Measurements from ENCODE around the gene CASKIN2.
"Not testable (repeated sequence)": the region's sequence is repeated elsewhere in the genome, so short reads cannot be mapped to it uniquely, and the experiment has no call there.

CASKIN2 gene

GRCh38 chr17:75544250-75544649 is 28.9 kb upstream of the CASKIN2 start:
- no peak for FAIRE-seq

DNA sequence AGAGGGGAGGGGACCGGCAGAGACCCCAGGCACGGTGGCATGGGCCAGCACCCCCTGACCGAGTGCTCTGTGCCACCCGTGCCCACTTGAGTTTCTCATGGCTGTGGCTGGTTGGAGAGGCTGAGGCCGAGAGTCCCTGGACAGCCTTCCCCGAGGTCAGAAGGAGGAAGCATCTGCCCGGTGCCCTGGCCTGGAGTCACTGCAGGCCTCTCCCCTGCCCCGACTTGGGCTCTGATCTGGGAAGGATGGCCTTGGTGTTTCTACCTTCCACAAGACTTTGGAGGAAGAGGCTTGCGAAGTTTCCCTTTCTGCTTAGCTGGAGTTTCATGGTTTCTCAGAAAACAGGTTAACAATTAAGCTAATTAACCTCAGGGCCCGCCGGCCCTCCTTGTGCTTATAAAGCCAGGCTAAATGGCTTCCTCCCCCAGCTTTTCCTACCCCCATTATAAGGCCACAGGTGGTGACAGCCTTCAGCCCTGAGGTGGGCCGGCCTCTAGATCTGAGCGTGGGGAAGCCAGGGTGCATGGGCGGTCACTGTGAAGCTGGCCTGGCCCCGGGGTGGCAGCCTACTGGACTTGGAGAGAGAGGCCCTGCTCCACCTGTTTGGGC is 27.5 kb upstream of the CASKIN2 start:
- FAIRE-seq, result no peak

GRCh38 chr17:75542229-75542628 is 26.9 kb upstream of the CASKIN2 start:
- no peak for FAIRE-seq

DNA sequence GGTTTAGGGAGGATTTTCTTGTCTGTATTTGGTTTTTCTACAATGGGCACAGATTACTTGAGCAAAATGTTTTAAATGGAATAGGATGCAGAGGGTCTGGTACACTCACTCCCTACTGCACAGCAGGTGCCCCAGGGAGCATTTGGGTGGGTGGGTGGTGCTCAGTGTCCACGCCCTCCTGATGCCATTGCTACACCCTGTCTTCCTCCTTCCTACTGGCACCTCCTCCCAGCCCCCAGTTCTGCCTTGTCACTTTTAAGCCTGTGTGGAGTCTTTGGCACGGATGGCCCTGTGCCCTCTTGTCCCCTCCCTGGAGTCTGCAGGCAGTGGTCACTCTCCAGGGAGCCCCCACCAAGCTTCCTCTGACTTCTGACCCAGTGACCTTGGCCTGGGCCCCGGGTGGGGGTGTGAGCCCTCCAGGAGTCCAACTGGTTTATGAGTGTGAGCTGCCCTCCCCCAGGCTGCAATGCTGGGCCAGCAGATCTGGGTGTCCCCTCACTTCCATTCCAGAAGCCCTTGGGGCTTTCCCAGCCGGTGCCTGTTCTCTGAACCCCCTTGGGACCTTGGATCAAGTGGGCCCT is 25.7 kb upstream of the CASKIN2 start:
- no peak for FAIRE-seq

- FAIRE-seq, result no peak
Observed at GRCh38 chr17:75539967-75540729, 24.8 kb upstream of the CASKIN2 start.

DNA sequence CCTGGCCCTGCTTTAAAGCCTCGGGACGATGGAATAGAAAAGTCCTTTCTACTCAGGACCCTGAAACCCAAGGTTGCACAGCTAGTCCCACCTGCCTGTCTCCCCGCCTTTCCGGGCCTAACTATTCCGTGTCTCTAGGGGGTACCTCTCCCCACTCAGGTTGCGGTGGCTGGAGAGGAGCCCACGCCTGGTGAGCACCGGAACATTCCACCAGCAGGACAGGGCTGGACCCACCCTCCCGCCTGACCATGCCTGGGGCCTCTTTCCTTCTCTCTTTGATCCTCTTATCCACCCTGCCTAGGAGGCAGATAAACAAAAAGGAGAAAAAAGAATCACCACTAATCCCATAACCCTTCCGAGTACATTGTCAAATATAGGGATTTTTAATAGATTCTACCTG is 21.0 kb upstream of the CASKIN2 start:
- no peak for FAIRE-seq

GRCh38 chr17:75535871-75536270 is 20.5 kb upstream of the CASKIN2 start:
- FAIRE-seq, result no peak

GRCh38 chr17:75535119-75535537 is 19.8 kb upstream of the CASKIN2 start:
- no peak for FAIRE-seq

GRCh38 chr17:75531721-75532072 is 16.4 kb upstream of the CASKIN2 start:
- no peak for FAIRE-seq

GRCh38 chr17:75530837-75531720 is 15.7 kb upstream of the CASKIN2 start:
- no peak for FAIRE-seq

DNA sequence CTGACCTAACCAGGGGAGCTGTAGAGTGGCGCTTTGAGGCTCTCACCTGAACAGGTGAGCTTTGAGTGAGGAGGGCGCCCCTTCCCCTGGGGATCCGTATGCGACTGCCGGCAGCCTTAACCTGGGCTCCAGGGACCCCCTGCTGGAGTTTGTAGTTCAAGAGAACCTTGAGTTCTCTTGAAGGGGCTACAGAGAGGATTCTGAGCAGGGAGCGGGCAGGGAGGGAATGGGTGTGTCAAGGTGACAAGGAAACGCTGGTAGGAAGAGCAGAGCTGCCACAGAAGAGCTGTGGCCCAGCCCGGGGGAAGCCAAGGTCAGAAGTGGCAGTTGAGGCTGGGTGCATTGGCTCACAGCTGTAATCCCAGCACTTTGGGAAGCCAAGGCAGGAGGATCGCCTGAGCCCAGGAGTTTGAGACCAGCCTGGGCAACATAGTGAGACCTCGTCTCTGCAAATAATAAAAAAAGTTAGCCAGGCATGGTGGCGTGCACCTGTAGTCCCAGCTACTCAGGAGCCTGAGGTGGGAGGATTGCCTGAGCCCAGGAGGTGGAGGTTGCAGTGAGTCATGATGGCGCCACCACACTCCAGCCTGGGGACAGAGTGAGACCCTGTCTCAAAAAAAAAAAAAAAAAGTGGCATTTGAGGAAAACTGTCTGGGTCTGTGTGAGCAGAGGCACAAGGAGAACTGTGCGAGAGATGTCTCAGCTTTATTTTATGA is 11.4 kb upstream of the CASKIN2 start:
- no peak for FAIRE-seq

- no peak for FAIRE-seq
Observed at GRCh38 chr17:75525806-75526554, 10.6 kb upstream of the CASKIN2 start.

DNA sequence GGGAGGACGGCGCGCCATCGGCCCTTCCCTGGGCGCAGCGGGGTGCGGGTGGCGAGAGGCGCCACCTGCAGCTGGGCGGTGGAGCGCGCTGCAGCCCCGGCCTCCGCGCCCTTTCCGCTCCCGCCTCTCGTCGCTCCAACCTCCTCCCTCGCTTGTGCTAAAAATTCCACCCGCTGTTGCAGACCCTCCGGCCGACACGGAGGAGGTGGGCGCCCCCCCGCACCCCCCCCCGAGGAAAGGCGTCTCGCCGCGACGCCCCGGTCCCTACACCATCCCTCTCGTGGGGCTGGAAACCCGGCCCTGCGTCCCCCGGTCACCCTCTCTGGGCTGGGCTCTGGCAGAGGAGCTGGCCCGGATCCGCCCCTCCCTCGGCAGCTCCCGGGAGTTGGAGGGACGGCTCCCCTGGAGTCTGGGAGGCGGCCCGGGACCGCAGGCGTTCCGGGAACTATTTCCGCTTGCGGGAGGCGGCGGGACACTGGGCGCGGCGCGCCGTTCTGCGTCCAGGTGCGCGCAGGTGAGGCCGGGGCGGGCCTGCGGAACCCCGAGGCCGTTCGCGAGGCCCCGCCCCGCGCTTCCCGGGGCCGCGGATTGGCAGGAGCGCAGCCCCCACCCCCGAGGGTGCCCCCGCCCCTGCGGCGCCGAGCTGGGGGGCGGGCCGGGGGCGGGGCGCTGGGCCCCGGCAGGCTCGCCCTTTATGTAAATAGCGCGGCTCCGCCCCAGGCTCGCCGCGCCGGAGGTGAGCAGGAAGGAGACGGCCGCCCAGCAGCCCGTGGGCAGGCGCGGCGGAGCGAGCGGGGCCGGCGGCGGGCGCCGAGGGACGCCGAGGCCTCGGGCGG is 9.9 kb upstream of the CASKIN2 start, which contains the start of gene LLGL2:
LLGL2 (plus strand) TSS at position 728 of the 836 bp plus-strand sequence. CDS start 17,730 bp downstream, outside the sequence.
- FAIRE-seq, result no peak

GRCh38 chr17:75524269-75524969 is 9.1 kb upstream of the CASKIN2 start:
- no peak for FAIRE-seq

- no peak for FAIRE-seq
Observed at GRCh38 chr17:75523647-75524046, 8.3 kb upstream of the CASKIN2 start.

- FAIRE-seq, result no peak
Observed at GRCh38 chr17:75521951-75522727, 6.8 kb upstream of the CASKIN2 start.

DNA sequence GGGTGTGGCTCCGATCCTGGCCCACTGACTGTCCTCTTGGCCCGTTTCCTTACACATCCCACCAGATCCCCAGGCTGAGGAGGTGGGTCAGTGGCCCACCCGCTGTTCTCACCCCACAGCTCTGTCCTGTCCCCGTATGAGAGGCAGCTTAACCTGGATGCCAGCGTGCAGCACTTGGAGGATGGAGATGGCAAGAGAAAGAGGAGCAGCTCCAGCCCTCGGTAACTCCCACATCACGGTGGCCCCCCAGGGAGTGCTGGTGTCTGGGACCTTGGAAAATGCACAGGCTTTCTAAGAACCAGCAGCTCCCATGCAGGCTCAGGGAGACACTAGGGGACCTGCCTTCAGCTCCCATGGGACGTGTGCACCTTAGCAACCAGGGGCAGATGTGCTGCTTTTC is 6.0 kb upstream of the CASKIN2 start:
- FAIRE-seq, result no peak

GRCh38 chr17:75520413-75520812 is 5.1 kb upstream of the CASKIN2 start:
- not testable (repeated sequence) for FAIRE-seq

GRCh38 chr17:75518983-75519537 is 3.7 kb upstream of the CASKIN2 start:
- no peak for FAIRE-seq

Measured in islet of Langerhans (tissue), 1 donor.